ENCODE measurements around the gene GRAMD2A.
"Not testable (repeated sequence)": the region's sequence is repeated elsewhere in the genome, so short reads cannot be mapped to it uniquely, and the experiment has no call there.

GRAMD2A gene

DNA sequence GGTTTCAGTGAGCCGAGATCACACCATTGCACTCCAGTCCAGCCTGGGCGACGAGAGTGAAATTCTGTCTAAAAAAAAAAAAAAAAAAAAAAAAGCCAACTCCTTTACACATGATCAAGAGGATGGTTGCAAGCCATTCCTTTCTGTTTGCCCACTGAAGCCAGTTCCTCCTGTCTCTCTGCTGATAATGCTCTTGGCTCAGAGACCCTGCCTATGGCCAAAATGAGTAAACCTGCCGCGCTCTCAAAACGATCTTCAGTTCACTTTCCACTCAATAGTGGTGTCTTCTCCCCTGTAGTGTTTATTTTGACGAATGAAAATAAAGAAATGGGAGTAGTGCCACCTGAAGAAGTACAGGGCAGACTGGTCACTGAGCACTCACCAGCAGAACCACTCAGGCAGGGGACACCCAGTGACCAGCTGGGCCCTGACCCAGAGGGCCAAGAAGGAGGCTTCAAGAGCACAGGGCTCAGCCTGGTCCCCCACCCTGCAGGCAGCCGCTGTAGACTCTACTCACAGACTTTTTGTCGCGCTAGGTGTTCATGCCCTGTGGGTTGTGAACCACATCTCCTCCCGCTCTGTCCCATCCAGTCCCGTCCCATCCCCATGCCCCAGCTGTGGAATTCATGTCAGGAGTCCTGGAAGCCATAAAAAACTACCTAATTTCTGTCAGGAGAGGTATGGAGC, 23.6 kb downstream of the GRAMD2A start:
- DNase-seq (ENCODE audit: extremely low spot score): no peak
- TF ChIP-seq, protein P1, sequence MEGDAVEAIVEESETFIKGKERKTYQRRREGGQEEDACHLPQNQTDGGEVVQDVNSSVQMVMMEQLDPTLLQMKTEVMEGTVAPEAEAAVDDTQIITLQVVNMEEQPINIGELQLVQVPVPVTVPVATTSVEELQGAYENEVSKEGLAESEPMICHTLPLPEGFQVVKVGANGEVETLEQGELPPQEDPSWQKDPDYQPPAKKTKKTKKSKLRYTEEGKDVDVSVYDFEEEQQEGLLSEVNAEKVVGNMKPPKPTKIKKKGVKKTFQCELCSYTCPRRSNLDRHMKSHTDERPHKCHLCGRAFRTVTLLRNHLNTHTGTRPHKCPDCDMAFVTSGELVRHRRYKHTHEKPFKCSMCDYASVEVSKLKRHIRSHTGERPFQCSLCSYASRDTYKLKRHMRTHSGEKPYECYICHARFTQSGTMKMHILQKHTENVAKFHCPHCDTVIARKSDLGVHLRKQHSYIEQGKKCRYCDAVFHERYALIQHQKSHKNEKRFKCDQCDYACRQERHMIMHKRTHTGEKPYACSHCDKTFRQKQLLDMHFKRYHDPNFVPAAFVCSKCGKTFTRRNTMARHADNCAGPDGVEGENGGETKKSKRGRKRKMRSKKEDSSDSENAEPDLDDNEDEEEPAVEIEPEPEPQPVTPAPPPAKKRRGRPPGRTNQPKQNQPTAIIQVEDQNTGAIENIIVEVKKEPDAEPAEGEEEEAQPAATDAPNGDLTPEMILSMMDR (IDR thresholded peaks at IDR 0.05; ENCODE audit: control extremely low read depth, extremely low read depth, low read depth, missing control alignments): no peak
- POLR2A ChIA-PET: no interaction called here
- CTCF ChIA-PET: interaction anchor here (1.0 to 3.2 kb wide), 2 partner anchors 9 to 18 kb away, joined by 3 to 9 read pairs; no protein-coding TSS in a partner anchor

DNA sequence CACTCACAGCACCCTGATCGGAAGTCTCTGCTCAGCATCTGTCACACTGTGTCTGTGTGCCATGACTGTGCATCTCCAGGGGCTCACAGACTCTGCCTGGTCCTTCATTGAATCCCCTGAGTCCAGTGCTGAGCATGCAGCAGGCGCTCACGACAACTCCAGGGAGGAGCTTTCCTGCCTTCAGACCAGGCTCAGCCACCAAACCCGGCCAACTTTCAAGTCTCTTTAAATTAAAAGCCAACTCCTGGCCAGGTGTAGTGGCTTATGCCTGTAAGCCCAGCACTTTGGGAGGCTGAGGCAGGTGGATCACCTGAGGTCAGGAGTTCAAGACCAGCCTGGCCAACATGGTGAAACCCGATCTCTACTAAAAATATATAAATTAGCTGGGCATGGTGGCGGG, 24.2 kb downstream of the GRAMD2A start:
- no peak for DNase-seq (ENCODE audit: extremely low spot score)
- TF ChIP-seq, protein P1 (IDR thresholded peaks at IDR 0.05; ENCODE audit: control extremely low read depth, extremely low read depth, low read depth, missing control alignments): no peak
- POLR2A ChIA-PET: no interaction called here
- CTCF ChIA-PET: interaction anchor here (3.2 kb wide), 1 partner anchor 17 kb away, joined by 9 read pairs; no protein-coding TSS in a partner anchor

DNA sequence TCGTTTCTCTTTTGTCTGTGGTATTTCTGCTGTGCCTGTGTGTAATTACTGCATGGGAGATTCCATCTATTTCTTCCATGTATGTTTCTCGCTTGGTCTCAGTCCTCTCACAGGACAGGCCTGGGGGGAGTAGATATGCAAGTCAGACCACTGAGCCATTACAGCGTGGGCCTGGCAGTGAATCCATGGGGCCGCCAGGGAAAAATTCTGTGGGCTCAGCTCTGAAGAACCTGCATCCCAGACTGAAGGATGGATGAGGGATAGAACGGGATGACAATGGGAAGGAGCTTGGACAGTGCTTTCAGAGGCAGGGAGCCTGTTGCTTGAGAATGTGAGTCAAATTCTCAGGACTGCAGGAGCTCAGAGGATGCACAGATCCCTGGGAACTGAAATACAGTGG, 24.8 kb downstream of the GRAMD2A start:
- ChIA-PET CTCF (interaction anchor here (3.2 kb wide), 1 partner anchor 17 kb away, joined by 9 read pairs; no protein-coding TSS in a partner anchor), POLR2A (no interaction called here)
- no peak for DNase-seq (ENCODE audit: extremely low spot score)
- TF ChIP-seq, protein P1 (IDR thresholded peaks at IDR 0.05; ENCODE audit: control extremely low read depth, extremely low read depth, low read depth, missing control alignments): no peak

DNA sequence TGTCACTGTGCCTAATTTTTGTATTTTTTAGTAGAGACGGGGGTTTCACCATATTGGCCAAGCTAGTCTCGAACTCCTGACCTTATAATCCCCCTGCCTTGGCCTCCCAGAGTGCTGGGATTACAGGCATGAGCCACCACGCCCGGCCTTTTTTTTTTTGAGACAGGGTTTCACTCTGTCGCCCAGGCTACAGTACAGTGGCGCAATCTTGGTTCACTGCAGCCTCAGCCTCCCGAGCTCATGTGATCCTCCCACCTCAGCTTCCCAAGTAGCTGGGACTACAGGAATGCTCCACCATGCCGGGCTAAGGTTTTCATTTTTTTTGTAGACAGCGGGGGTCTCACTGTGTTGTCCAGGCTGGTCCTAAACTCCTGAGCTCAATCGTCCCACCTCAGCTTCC, 25.6 kb downstream of the GRAMD2A start:
- POLR2A ChIA-PET; DNase-seq (ENCODE audit: extremely low spot score): not testable (repeated sequence)
- CTCF ChIA-PET: interaction anchor here (3.2 kb wide), 1 partner anchor 16 kb away, joined by 9 read pairs; no protein-coding TSS in a partner anchor

DNA sequence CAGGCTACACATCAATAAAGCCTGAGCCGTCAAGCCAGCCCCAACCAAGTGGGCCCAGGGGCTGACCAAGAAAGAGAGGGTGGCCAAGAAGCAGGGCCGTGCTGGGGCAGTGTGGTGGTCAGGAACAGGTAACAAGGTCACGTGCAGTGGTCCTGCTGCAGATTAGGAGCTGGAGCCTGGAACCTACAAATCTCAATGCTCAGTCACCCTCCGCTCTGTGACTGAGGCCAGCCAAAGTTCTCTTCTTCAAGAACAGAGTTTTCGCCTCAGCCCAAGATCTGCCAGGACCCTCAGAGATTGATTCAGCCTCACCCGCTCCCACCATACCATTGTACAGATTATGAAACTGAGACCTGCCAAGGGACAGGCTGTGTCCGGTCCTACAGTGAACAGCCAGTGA, 26.9 kb downstream of the GRAMD2A start:
- ChIA-PET POLR2A (no interaction called here), CTCF (no interaction called here)
- TF ChIP-seq, protein P1 (IDR thresholded peaks at IDR 0.05; ENCODE audit: control extremely low read depth, extremely low read depth, low read depth, missing control alignments): no peak
- DNase-seq (ENCODE audit: extremely low spot score): no peak

DNA sequence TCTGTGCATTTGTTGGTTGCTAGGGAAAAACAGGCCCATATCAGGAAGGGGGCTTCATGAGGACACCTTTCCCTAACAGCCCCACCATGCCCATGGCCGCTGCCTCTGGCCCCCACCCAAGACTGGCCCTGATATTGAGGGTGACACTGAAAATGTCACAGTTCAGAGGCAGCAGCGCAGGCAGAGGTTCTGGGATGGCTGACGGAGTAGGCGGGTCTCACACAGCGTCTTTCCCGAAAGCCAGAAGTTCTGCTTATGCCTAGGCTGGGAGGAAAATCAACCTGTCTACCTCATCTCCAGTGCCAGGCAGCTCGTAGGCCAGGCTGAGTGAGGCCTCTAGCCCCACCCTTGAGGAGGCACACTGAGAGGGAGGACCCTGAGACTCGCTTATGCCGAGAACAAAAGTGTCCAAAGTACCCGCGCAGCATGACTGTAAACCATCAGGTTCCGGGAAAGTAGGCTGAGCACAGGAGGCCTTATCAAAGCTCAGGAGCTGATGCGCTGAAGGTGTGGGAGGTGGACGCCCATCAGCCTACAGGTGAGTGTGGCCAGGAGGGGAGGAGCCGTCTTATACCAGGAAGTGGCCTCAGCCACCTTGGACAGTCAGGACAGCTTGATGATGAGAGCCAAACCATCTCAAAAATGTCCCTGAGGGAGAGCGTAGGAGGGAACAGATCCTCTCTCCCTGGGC, 27.5 kb downstream of the GRAMD2A start:
- CTCF ChIA-PET: interaction anchor here (2.0 kb wide), 1 partner anchor 426 kb away, joined by 6 read pairs; no protein-coding TSS in a partner anchor

More for the DNA sequence above, 27.5 kb downstream of the GRAMD2A start:
- TF ChIP-seq, protein P1 (IDR thresholded peaks at IDR 0.05; ENCODE audit: control extremely low read depth, extremely low read depth, low read depth, missing control alignments): no peak
- POLR2A ChIA-PET: no interaction called here
- no peak for DNase-seq (ENCODE audit: extremely low spot score)

Data from GM10248 (cell line).